HEK293 (cell line): ENCODE data around the gene SBF2.

Source experiments
- CTCF ChIA-PET: fragments of 350-600 bp; formaldehyde crosslinking; extraction: SDS; loops from one replicate; lab custom pipeline; 2021; ENCODE audit warnings: antibody characterized with exemption; lab: Yijun Ruan, JAX
- POLR2A ChIA-PET: fragments of 300-600 bp; formaldehyde crosslinking; extraction: SDS; loops from one replicate; lab custom pipeline; 2020; ENCODE audit warnings: antibody characterized with exemption, inconsistent platforms; lab: Yijun Ruan, JAX
- H3K27ac ChIP-seq: fragments of 200-500 bp; sonication (Bioruptor generic); 2 replicates; pipeline ENCODE4 v1.5.1; 2014; ENCODE audit warnings: low read depth, low read length, control low read depth, inconsistent platforms; ENCODE audit errors: extremely low read depth
- H3K36me3 ChIP-seq, 2 experiments: fragments of 200-500 bp in 1 of 2; sonication (Bioruptor generic) in 1 of 2; 1 replicate in 1 of 2; 2 replicates in 1 of 2; pipeline ENCODE4 v1.5.1; 2014 to 2017; ENCODE audit warnings: inconsistent platforms in 2 of 2, low read length in 2 of 2; ENCODE audit not compliant: control insufficient read depth in 2 of 2, insufficient read depth in 1 of 2
- H3K4me1 ChIP-seq: fragments of 200-500 bp; sonication (Bioruptor generic); 2 replicates; pipeline ENCODE4 v1.5.1; 2014; ENCODE audit warnings: mild to moderate bottlenecking, low read length, inconsistent platforms; ENCODE audit not compliant: control insufficient read depth, insufficient read depth
- H3K4me3 ChIP-seq: 2 replicates; pipeline ENCODE4 v1.5.1; 2011; ENCODE audit warnings: low read depth, mild to moderate bottlenecking, control low read depth, low read length, moderate library complexity
- H3K9me3 ChIP-seq: fragments of 200-500 bp; sonication (Bioruptor generic); 2 replicates; pipeline ENCODE4 v1.5.1; 2014; ENCODE audit warnings: low read depth, low read length, inconsistent platforms; ENCODE audit not compliant: control insufficient read depth, insufficient read depth
- ELK4 ChIP-seq: IDR thresholded peaks from 2 replicates; pipeline ENCODE4 v1.6.1; 2011; ENCODE audit warnings: mild to moderate bottlenecking, low read depth, low read length, borderline replicate concordance
- KLF8 ChIP-seq: fragments of 450-650 bp; formaldehyde crosslinking; IDR thresholded peaks from 2 replicates; pipeline ENCODE4 v1.5.1; 2016; ENCODE audit warnings: missing biosample characterization, missing genetic modification characterization
- OSR2 ChIP-seq: fragments of 450-650 bp; formaldehyde crosslinking; IDR thresholded peaks from 2 replicates; pipeline ENCODE4 v1.5.1; 2016; ENCODE audit warnings: missing biosample characterization, missing genetic modification characterization
- PRDM2 ChIP-seq: fragments of 450-650 bp; formaldehyde crosslinking; IDR thresholded peaks from 2 replicates; pipeline ENCODE4 v1.5.1; 2016; ENCODE audit warnings: missing biosample characterization, missing genetic modification characterization, borderline replicate concordance
- SCRT2 ChIP-seq: fragments of 450-650 bp; formaldehyde crosslinking; IDR thresholded peaks from 2 replicates; pipeline ENCODE4 v1.5.1; 2016; ENCODE audit warnings: missing biosample characterization, missing genetic modification characterization
- ZBTB1 ChIP-seq: fragments of 450-650 bp; formaldehyde crosslinking; IDR thresholded peaks from 2 replicates; pipeline ENCODE4 v1.5.1; 2016; ENCODE audit warnings: missing biosample characterization, missing genetic modification characterization
- ZBTB10 ChIP-seq: fragments of 450-650 bp; formaldehyde crosslinking; IDR thresholded peaks from 2 replicates; pipeline ENCODE4 v1.5.1; 2016; ENCODE audit warnings: missing biosample characterization, missing genetic modification characterization
- ZBTB44 ChIP-seq: fragments of 450-650 bp; IDR thresholded peaks from 2 replicates; pipeline ENCODE4 v1.5.1; 2018; ENCODE audit warnings: missing biosample characterization, mild to moderate bottlenecking, missing genetic modification characterization
- ZNF10 ChIP-seq: fragments of 450-650 bp; formaldehyde crosslinking; IDR thresholded peaks from 2 replicates; pipeline ENCODE4 v1.5.1; 2017; ENCODE audit warnings: missing biosample characterization, missing genetic modification characterization
- ZNF2 ChIP-seq: fragments of 450-650 bp; formaldehyde crosslinking; IDR thresholded peaks from 2 replicates; pipeline ENCODE4 v1.5.1; 2016; ENCODE audit warnings: missing biosample characterization, missing genetic modification characterization
- ZNF354C ChIP-seq: fragments of 450-650 bp; formaldehyde crosslinking; IDR thresholded peaks from 2 replicates; pipeline ENCODE4 v1.5.1; 2016; ENCODE audit warnings: missing biosample characterization, missing genetic modification characterization, low read depth, borderline replicate concordance
- ZNF610 ChIP-seq: fragments of 450-650 bp; formaldehyde crosslinking; IDR thresholded peaks from 2 replicates; pipeline ENCODE4 v1.5.1; 2016; ENCODE audit warnings: missing biosample characterization, missing genetic modification characterization, borderline replicate concordance
- ZNF704 ChIP-seq: fragments of 450-650 bp; formaldehyde crosslinking; IDR thresholded peaks from 2 replicates; pipeline ENCODE4 v1.5.1; 2016; ENCODE audit warnings: missing biosample characterization, missing genetic modification characterization

SBF2 gene

GRCh38 chr11:9789910-9790309 is 504.1 kb downstream of the SBF2 start:
- Histone ChIP-seq H3K27ac (no peak overlapping the region), H3K9me3 (no peaks in the 10 kb centered on the region), H3K4me1 (no peaks in the 10 kb centered on the region)
- CTCF ChIA-PET = interaction anchor here (0.8 kb wide), 1 partner anchor 183 kb away, joined by 3 read pairs; no protein-coding TSS in a partner anchor
- POLR2A ChIA-PET = no interaction called here
- TF ChIP-seq KLF8 (tag by site-specific recombination) = no peak
- TF ChIP-seq SCRT2 (tag by site-specific recombination) = peak; percentile 68
- TF ChIP-seq ZNF610 (tag by site-specific recombination) = no peak
- TF ChIP-seq, all 188 proteins: peak for 1
- H3K36me3 ChIP-seq = peaks cover 0 to 34% of the 10 kb centered on the region in 2 experiments; a peak in 1 of 3 replicates
- no peak overlapping the region for H3K4me3 ChIP-seq

- H3K36me3 ChIP-seq = peaks cover 0 to 53% of the 10 kb centered on the region in 2 experiments; a peak in 1 of 3 replicates
- H3K27ac ChIP-seq = no peak overlapping the region
- ChIA-PET POLR2A (no interaction called here), CTCF (interaction anchor here (0.6 to 0.8 kb wide), 2 partner anchors 23 to 29 kb away, joined by 3 to 5 read pairs; no protein-coding TSS in a partner anchor)
- no peaks in the 10 kb centered on the region for H3K9me3 ChIP-seq
- no peaks in the 10 kb centered on the region for H3K4me1 ChIP-seq
- H3K4me3 ChIP-seq = no peak overlapping the region
- no peak for TF ChIP-seq ELK4
- no peak for TF ChIP-seq PRDM2 (tag by site-specific recombination)
- TF ChIP-seq OSR2 (tag by site-specific recombination) = no peak
- no peak for TF ChIP-seq ZNF354C (tag by site-specific recombination)
- TF ChIP-seq ZBTB1 (tag by site-specific recombination) = no peak
- no peak for TF ChIP-seq ZNF704
- TF ChIP-seq ZBTB44 (tag by site-specific recombination) = no peak
- no peak for TF ChIP-seq ZNF10 (tag by site-specific recombination)
- TF ChIP-seq ZBTB10 (tag by site-specific recombination) = no peak
- TF ChIP-seq ZNF2 (tag by site-specific recombination) = no peak
These were observed 506.0 kb downstream of the SBF2 start for GRCh38 chr11:9787981-9788521.
